Fibroblast of villous mesenchyme (primary cell): ENCODE results near the gene PAQR4. TPM values are rescaled to one million over a fixed set of nuclear protein-coding genes. Genes with fewer than 3 reads are reported as not detected.

Source experiments
- DNase-seq: peaks from one replicate; pipeline ENCODE4 v3.0.0-alpha.2; 2010; ENCODE audit warnings: low read depth
- H3K4me3 ChIP-seq: 2 replicates; pipeline ENCODE4 v1.5.1; 2011; ENCODE audit warnings: low read depth, mild to moderate bottlenecking, low read length
- CTCF ChIP-seq: IDR thresholded peaks from 2 replicates; pipeline ENCODE4 v1.5.1; 2012; ENCODE audit warnings: low read depth, mild to moderate bottlenecking, low read length; ENCODE audit not compliant: insufficient read depth
- total RNA-seq: library from RNA; depleted of rRNA; stranded (reverse); fragments of >200 nt; gene quantifications from 2 replicates; pipeline ENCODE4 v1.2.3, GENCODE V29; 2012

PAQR4 gene
- total RNA-seq, 1 donor, result 4.3 TPM

GRCh38 chr16:2960183-2961010 is 8.8 kb upstream of the PAQR4 start:
- TF ChIP-seq CTCF, result no peak
- no peak for DNase-seq
- H3K4me3 ChIP-seq, result no peak overlapping the region

DNA sequence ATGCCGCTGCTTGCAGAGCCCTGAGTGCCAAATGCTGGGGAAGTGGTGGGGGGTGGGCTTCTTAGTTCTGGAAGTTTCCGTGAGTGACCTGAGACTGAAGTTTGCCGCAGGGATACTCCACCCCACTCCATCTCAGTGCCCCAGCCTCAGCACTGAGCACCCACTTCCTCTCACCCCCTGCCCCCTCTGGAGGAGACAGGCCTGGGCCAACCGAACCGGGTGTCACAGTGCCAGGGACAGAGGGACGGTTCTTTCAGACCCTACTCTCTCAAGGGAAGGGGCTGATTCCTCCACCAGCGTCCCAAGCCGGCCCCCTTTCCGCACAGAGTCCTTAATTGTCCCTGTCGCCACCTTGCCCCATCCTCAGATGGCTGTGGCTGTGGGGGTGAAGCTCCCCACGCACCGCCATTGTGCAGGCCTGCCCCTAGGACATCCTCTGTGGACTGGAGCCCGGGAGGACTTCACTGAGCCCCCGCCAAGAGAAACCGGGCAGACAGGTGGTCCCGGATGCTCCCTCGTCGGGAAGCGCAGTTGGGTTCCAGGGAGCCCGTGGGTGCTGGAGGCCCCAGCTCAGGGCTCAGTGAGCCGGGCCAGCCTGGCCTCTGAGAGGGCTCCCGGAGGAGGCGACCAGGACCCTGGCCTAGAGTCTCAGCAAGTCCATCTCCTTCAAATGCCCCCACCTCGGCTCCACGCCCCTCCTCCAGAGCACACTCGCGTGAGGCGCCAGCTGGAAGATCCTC is 6.6 kb upstream of the PAQR4 start:
- H3K4me3 ChIP-seq, result no peak overlapping the region
- DNase-seq, result no peak
- no peak for TF ChIP-seq CTCF

DNA sequence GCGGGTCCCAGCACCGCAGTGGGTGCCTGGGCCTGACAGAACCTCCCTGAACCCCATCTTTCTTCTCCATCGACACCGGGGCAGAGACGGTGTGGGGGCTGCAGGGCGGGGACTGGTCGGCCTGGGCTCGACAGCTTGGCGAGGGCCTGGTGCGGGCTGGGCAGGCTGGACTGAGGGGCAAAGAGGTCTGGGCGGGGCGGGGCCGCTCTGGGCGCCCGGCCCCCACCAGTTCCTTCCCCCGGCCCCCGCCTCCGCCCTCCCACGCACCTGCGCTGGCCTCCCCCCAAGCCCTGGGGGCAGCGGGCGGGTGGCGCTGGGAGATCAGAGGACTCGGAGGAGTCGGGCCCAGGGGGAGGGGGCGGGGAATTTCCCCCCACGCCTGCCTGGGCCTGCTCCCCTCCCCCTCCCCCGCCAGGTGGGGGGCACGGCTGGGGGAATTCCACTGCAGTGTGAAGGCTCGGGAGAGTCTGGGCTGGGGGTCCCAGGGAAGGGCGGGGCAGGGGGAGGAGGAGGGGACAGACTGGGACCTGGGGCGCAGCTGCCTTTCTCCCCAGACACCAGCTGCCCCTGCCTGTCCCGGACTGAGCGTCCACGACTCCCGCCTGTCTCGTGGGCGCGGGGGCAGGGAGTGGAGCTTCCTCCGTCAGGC is 6.0 kb upstream of the PAQR4 start:
- no peak for TF ChIP-seq CTCF
- no peak for DNase-seq
- H3K4me3 ChIP-seq, result peak overlapping the region; percentile 46

DNA sequence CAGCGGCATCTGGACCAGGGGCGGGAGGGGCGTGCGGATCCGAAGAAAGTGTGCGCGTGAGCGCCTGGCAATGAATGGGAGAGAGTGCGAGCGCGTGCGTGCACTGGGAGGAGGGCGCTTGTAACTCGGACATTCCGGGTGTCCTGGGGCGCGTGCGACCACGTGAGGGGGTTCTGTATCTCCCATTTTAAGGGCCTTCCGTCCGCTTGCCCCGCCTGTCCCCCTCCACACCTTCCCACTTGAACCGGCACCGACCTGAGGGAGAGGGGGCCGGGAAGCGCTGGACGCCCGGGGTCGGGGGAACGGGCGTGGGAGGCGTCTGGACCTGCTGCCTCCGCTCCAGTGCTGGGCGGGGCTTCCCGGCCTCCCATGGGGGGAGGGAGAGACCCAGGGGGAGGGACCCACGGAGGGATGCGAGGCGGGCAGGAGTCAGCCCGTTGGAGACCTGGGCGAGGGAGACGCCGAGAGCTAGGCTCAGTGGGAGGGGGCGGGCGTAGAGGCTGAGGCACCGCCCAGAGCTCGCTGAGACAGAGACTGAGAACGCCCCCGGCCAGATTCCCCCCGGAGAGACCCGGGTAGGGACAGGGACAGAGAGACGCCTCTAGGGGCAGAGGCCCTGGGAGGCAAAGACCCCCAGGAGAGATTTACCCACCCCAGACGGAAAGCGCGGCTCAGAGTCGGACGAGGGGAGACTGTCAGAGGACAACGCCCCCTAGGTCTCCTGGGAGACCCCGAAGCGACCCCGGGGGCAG is 5.2 kb upstream of the PAQR4 start, which contains the start of gene KREMEN2:
Gene KREMEN2, plus strand, starts transcription at position 553 of the 752 bp plus-strand sequence. CDS start 246 bp downstream, outside the sequence.
- H3K4me3 ChIP-seq, result peak within 1 kb of the TSS; percentile 46
- peak; percentile 22 for DNase-seq

DNA sequence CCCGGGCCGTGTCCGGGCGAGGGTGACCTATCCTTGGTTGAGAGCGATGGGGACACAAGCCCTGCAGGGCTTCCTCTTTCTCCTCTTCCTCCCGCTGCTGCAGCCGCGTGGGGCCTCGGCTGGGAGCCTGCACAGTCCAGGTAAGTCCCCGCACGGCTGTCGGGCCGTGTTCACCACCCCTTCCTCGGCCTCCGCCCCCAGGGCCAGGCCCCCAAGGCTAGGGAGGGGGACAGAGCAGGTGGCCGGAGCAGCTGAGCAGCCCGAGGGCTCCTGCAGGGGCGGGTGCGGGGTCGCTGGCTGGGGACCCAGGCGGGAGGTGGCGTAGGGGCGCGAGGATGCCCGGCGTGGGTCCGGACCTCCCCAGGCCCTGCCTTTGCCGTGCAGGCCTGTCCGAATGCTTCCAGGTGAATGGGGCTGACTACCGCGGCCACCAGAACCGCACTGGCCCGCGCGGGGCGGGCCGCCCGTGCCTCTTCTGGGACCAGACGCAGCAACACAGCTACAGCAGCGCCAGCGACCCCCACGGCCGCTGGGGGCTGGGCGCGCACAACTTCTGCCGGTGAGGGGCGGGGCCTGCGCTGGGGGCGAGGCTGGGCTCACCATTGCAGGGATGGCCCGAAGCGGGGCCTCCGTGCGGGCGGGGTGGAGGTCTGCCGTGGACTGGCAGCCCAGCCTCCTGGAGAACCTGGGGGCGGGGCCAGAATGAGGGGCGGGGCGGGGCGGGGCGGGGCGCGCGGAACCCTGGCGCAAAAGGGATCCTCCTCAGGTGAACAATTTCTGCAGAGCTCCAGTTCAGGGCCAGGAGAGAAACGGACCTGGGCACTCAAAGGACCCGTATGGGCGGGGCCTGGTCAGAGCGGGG is 4.4 kb upstream of the PAQR4 start:
- DNase-seq, result no peak
- TF ChIP-seq CTCF, result no peak
- H3K4me3 ChIP-seq, result peak overlapping the region; percentile 46

More for the DNA sequence above, 5.2 kb upstream of the PAQR4 start, which contains the start of gene KREMEN2:
- peak; percentile 3 for TF ChIP-seq CTCF
